Breast epithelium (tissue), 4 donors: ENCODE measurements around the gene RGS3. TPM values are rescaled to one million over a fixed set of nuclear protein-coding genes. Genes with fewer than 3 reads are reported as not detected.

ENCODE experiments used
- DNase-seq, 2 donors: peaks; one replicate each; pipeline ENCODE4 v3.0.0-alpha.2; 2019; ENCODE audit warnings: low spot score in 2 of 2
- H3K27ac ChIP-seq, 2 donors: fragments of 200-600 bp; sonication (generic) in 1 of 2; one replicate each; pipeline ENCODE4 v1.5.1; 2016 to 2019; ENCODE audit warnings: mild to moderate bottlenecking in 1 of 2
- H3K27me3 ChIP-seq, 2 donors: fragments of 200-600 bp; sonication (generic) in 1 of 2; one replicate each; pipeline versions ENCODE4 v1.5.1 to v1.6.0; 2017 to 2019; ENCODE audit warnings: control low read depth in 1 of 2, mild to moderate bottlenecking in 1 of 2
- H3K36me3 ChIP-seq: fragments of 200-600 bp; one replicate; pipeline ENCODE4 v1.5.1; 2019
- H3K4me1 ChIP-seq, 2 donors: fragments of 200-600 bp; sonication (generic); one replicate each; pipeline ENCODE4 v1.5.1; 2016 to 2019; ENCODE audit warnings: control low read depth in 1 of 2
- H3K4me3 ChIP-seq, 3 donors: fragments of 200-600 bp; sonication (generic); 1 replicate in 2 of 3; 2 replicates in 1 of 3; pipeline ENCODE4 v1.5.1; 2016 to 2019; ENCODE audit warnings: mild to moderate bottlenecking in 3 of 3, moderate library complexity in 2 of 3
- H3K9me3 ChIP-seq, 2 donors: fragments of 200-600 bp; sonication (generic) in 1 of 2; one replicate each; pipeline ENCODE4 v1.5.1; 2016 to 2019; ENCODE audit warnings: control low read depth in 1 of 2
- CTCF ChIP-seq, 3 donors: fragments of 450-650 bp; IDR thresholded peaks; one replicate each; pipeline ENCODE4 v1.5.1; 2016 to 2017; ENCODE audit warnings: antibody characterized with exemption in 3 of 3, mild to moderate bottlenecking in 3 of 3, moderate library complexity in 3 of 3
- POLR2A ChIP-seq: fragments of 450-650 bp; IDR thresholded peaks from one replicate; pipeline ENCODE4 v1.6.1; 2016; ENCODE audit warnings: antibody characterized with exemption, mild to moderate bottlenecking, moderate library complexity
- POLR2AphosphoS5 ChIP-seq, 3 donors: sonication (generic); formaldehyde crosslinking; IDR thresholded peaks; one replicate each; pipeline ENCODE4 v1.6.1; 2017; ENCODE audit warnings: antibody characterized with exemption in 3 of 3
- intact Hi-C: fragments of 100-400 bp; cut with DNase I; formaldehyde crosslinking; loops from one replicate; pipeline ENCODE4 v1.15.1; 2023; ENCODE audit warnings: low total_unique reads
- total RNA-seq, 3 donors: library from RNA; depleted of rRNA; stranded (reverse); fragments of >200 nt; gene quantifications; one replicate each; pipeline ENCODE4 v1.1.0, GENCODE V29; 2016

RGS3 gene
- total RNA-seq, 3 donors from 2014 or later, result 31.7 to 49.0 (median 35.4) TPM

- Histone ChIP-seq H3K9me3 (no peaks in the 10 kb centered on the region), H3K27ac (peak overlapping the region; percentile 89 to 94)
Observed at GRCh38 chr9:113621980-113622379, 158.5 kb downstream of the RGS3 start.

GRCh38 chr9:113622600-113623400 lies 159.3 kb downstream of the RGS3 start:
- intact Hi-C loops, result no loop called here
- H3K27ac ChIP-seq, result no peak overlapping the region
- H3K4me1 ChIP-seq, result peaks cover 12 to 15% of the 10 kb centered on the region in 2 donors
- no peaks in the 10 kb centered on the region for H3K27me3 ChIP-seq
- TF ChIP-seq POLR2AphosphoS5 (IDR thresholded peaks at IDR 0.05), result no peak
- no peak for TF ChIP-seq POLR2A
- TF ChIP-seq CTCF (IDR thresholded peaks at IDR 0.05), result no peak
- no peak for DNase-seq
- no peak overlapping the region for H3K4me3 ChIP-seq
- H3K36me3 ChIP-seq, result no peaks in the 10 kb centered on the region
- H3K9me3 ChIP-seq, result no peaks in the 10 kb centered on the region

More at GRCh38 chr9:113621980-113622379, 158.5 kb downstream of the RGS3 start:
- Histone ChIP-seq H3K4me1 (peaks cover 12 to 15% of the 10 kb centered on the region in 2 donors), H3K36me3 (no peaks in the 10 kb centered on the region), H3K4me3 (no peak overlapping the region), H3K27me3 (no peaks in the 10 kb centered on the region)
- intact Hi-C loops, result no loop called here
- TF ChIP-seq POLR2AphosphoS5 (IDR thresholded peaks at IDR 0.05), result no peak
- TF ChIP-seq POLR2A, result no peak
- no peak for TF ChIP-seq CTCF (IDR thresholded peaks at IDR 0.05)
- DNase-seq, result no peak

GRCh38 chr9:113623851-113624485 lies 160.4 kb downstream of the RGS3 start:
- intact Hi-C loops, result no loop called here
- no peak for DNase-seq
- H3K27me3 ChIP-seq, result no peaks in the 10 kb centered on the region
- no peak overlapping the region for H3K4me3 ChIP-seq
- no peaks in the 10 kb centered on the region for H3K36me3 ChIP-seq
- no peak for TF ChIP-seq POLR2A
- no peaks in the 10 kb centered on the region for H3K9me3 ChIP-seq
- H3K27ac ChIP-seq, result no peak overlapping the region
- peaks cover 12 to 15% of the 10 kb centered on the region in 2 donors for H3K4me1 ChIP-seq

GRCh38 chr9:113624721-113625120 lies 161.2 kb downstream of the RGS3 start:
- Histone ChIP-seq H3K4me1 (peaks cover 12 to 15% of the 10 kb centered on the region in 2 donors), H3K4me3 (no peak overlapping the region), H3K9me3 (no peaks in the 10 kb centered on the region), H3K27ac (no peak overlapping the region), H3K36me3 (no peaks in the 10 kb centered on the region), H3K27me3 (no peaks in the 10 kb centered on the region)
- DNase-seq, result no peak
- intact Hi-C loops, result no loop called here
- TF ChIP-seq CTCF (IDR thresholded peaks at IDR 0.05) (no peak), POLR2AphosphoS5 (IDR thresholded peaks at IDR 0.05) (no peak), POLR2A (no peak)

GRCh38 chr9:113625486-113625885 lies 162.0 kb downstream of the RGS3 start:
- Histone ChIP-seq H3K9me3 (no peaks in the 10 kb centered on the region), H3K27ac (no peak overlapping the region), H3K4me3 (no peak overlapping the region), H3K36me3 (no peaks in the 10 kb centered on the region), H3K27me3 (no peaks in the 10 kb centered on the region), H3K4me1 (peaks cover 7 to 11% of the 10 kb centered on the region in 2 donors)
- DNase-seq, result no peak
- no peak for TF ChIP-seq CTCF (IDR thresholded peaks at IDR 0.05)
- TF ChIP-seq POLR2AphosphoS5 (IDR thresholded peaks at IDR 0.05), result no peak
- TF ChIP-seq POLR2A, result no peak
- intact Hi-C loops, result no loop called here
